ENCODE results near the gene ABCA1.

DNA sequence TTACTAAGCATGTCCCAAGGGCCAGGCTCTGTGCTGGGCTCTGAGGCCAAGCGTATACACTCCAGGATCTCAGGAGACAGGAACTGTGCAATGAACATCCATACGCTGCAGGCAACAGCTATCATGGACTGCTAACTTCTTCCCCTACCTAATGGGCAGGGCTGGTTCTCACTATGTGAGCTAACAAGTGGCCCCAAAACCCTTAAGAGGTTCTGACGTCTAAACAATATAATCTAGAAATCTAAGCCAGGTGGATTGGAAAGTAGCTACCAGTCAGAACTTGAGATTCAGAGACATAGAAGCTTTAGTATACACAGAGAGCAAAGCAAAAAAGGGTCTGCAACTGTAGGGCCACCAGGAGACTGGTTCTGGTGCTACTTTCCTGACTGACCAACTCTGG lies 27.6 kb downstream of the ABCA1 start:
- no peak for TF ChIP-seq POLR2A (IDR thresholded peaks at IDR 0.05)
- TF ChIP-seq, protein P1, sequence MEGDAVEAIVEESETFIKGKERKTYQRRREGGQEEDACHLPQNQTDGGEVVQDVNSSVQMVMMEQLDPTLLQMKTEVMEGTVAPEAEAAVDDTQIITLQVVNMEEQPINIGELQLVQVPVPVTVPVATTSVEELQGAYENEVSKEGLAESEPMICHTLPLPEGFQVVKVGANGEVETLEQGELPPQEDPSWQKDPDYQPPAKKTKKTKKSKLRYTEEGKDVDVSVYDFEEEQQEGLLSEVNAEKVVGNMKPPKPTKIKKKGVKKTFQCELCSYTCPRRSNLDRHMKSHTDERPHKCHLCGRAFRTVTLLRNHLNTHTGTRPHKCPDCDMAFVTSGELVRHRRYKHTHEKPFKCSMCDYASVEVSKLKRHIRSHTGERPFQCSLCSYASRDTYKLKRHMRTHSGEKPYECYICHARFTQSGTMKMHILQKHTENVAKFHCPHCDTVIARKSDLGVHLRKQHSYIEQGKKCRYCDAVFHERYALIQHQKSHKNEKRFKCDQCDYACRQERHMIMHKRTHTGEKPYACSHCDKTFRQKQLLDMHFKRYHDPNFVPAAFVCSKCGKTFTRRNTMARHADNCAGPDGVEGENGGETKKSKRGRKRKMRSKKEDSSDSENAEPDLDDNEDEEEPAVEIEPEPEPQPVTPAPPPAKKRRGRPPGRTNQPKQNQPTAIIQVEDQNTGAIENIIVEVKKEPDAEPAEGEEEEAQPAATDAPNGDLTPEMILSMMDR (IDR thresholded peaks at IDR 0.05 in 4 of 5, conservative IDR thresholded peaks at IDR 0.05 in 1 of 5) = no peak
